K562 (cell line): Measurements from ENCODE around the gene TIMM23. TPM values are rescaled to one million over a fixed set of nuclear protein-coding genes. Genes with fewer than 3 reads are reported as not detected.
A peak's percentile ranks its signal among the peaks of the same experiment; 100 is the strongest.

Experiments used
- ARNT ChIP-seq, 2 experiments: fragments of 450-650 bp; IDR thresholded peaks; 2 replicates each; pipeline ENCODE4 v1.6.1; 2016; ENCODE audit warnings: mild to moderate bottlenecking in 1 of 2
- CBFA2T2 ChIP-seq: fragments of 450-650 bp; conservative IDR thresholded peaks from 2 replicates; pipeline ENCODE4 v1.6.1; 2017; ENCODE audit warnings: mild to moderate bottlenecking
- CBX8 ChIP-seq: fragments of 200-600 bp; sonication (generic); IDR thresholded peaks from 2 replicates; pipeline ENCODE4 v1.6.1; 2012; ENCODE audit warnings: borderline replicate concordance, mixed run types, low read depth, mild to moderate bottlenecking, moderate library complexity, mixed read lengths, low read length, control low read depth, inconsistent platforms; ENCODE audit not compliant: poor library complexity, severe bottlenecking; ENCODE audit errors: extremely low read depth
- CXXC5 ChIP-seq: fragments of 250-450 bp; sonication (Bioruptor Pico); IDR thresholded peaks from 2 replicates; pipeline ENCODE4 v1.8.0; 2022; ENCODE audit warnings: inconsistent platforms, mild to moderate bottlenecking, moderate library complexity
- JUNB ChIP-seq: fragments of 450-650 bp; formaldehyde crosslinking; conservative IDR thresholded peaks from 2 replicates; pipeline ENCODE4 v1.4.0; 2020; ENCODE audit warnings: mild to moderate bottlenecking
- NR3C1 ChIP-seq: sonication (generic); formaldehyde crosslinking; IDR thresholded peaks from 2 replicates; pipeline ENCODE4 v1.8.1; 2022; ENCODE audit warnings: missing genetic modification reagents
- RAD21 ChIP-seq, 2 experiments: fragments of 250-450 bp in 1 of 2; fragments of 450-650 bp in 1 of 2; sonication (Bioruptor Pico) in 1 of 2; formaldehyde crosslinking in 1 of 2; IDR thresholded peaks in 1 of 2; conservative IDR thresholded peaks in 1 of 2; 2 replicates each; pipeline versions ENCODE4 v1.4.0 to v1.8.0; 2020 to 2022; ENCODE audit warnings: mild to moderate bottlenecking in 2 of 2, moderate library complexity in 1 of 2
- RAD51 ChIP-seq: fragments of 450-650 bp; IDR thresholded peaks from 2 replicates; pipeline ENCODE4 v1.7.1; 2016; ENCODE audit warnings: low read depth, mild to moderate bottlenecking, borderline replicate concordance
- RBM15 ChIP-seq: fragments of 200-400 bp; formaldehyde crosslinking; IDR thresholded peaks from 2 replicates; pipeline ENCODE4 v1.6.1; 2018; ENCODE audit warnings: mild to moderate bottlenecking, low read length, moderate library complexity; ENCODE audit not compliant: insufficient read depth
- SAFB ChIP-seq: fragments of 200-400 bp; formaldehyde crosslinking; IDR thresholded peaks from 2 replicates; pipeline ENCODE4 v1.6.1; 2017; ENCODE audit warnings: low read depth, low read length, borderline replicate concordance
- SOX6 ChIP-seq: fragments of 450-650 bp; IDR thresholded peaks from 2 replicates; pipeline ENCODE4 v1.6.1; 2014; ENCODE audit warnings: mild to moderate bottlenecking
- SRSF3 ChIP-seq: fragments of 200-400 bp; formaldehyde crosslinking; IDR thresholded peaks from 2 replicates; pipeline ENCODE4 v1.6.1; 2016; ENCODE audit warnings: mild to moderate bottlenecking, low read length, moderate library complexity; ENCODE audit not compliant: insufficient read depth
- SUPT5H ChIP-seq: fragments of 450-650 bp; IDR thresholded peaks from 2 replicates; pipeline ENCODE4 v1.6.1; 2016
- TCF7L2 ChIP-seq: fragments of 150-350 bp; IDR thresholded peaks from 2 replicates; pipeline ENCODE4 v1.6.1; 2016; ENCODE audit warnings: low read depth, mild to moderate bottlenecking, low read length, moderate library complexity
- XRCC4 ChIP-seq: IDR thresholded peaks from one replicate; pipeline ENCODE4 v1.6.1; 2011; ENCODE audit not compliant: insufficient read depth, insufficient read length; ENCODE audit errors: extremely low read depth
- ZNF57 ChIP-seq: fragments of 450-650 bp; formaldehyde crosslinking; IDR thresholded peaks from 2 replicates; pipeline ENCODE4 v1.4.0; 2020; ENCODE audit warnings: mild to moderate bottlenecking, moderate library complexity
- ZNF586 ChIP-seq: fragments of 450-650 bp; formaldehyde crosslinking; conservative IDR thresholded peaks from 2 replicates; pipeline ENCODE4 v1.4.0; 2020; ENCODE audit warnings: mild to moderate bottlenecking, moderate library complexity
- ZNF785 ChIP-seq: fragments of 250-450 bp; sonication (Bioruptor Pico); IDR thresholded peaks from 2 replicates; pipeline ENCODE4 v1.4.0; 2020; ENCODE audit warnings: mild to moderate bottlenecking
- polyA plus RNA-seq, 8 experiments: library from polyadenylated mRNA; depleted of rRNA in 4 of 8; stranded (reverse) in 5 of 8; unstranded in 3 of 8; fragments of >200 nt; fragmentation: Nextera tagmentation in 2 of 8; fragmentation: Illumina TruSeq in 1 of 8; extraction: Ambion mirVana in 2 of 8; extraction: Trizol in 1 of 8; gene quantifications; 2 replicates each; pipeline versions ENCODE4 v1.2.1 to v1.2.3, GENCODE V29; 2011 to 2014; ENCODE audit warnings: inconsistent platforms in 1 of 8, missing spikeins in 1 of 8
- total RNA-seq, 7 experiments: library from RNA; depleted of rRNA in 6 of 7; stranded (reverse); fragments of >200 nt in 6 of 7; fragmentation: Illumina TruSeq in 2 of 7; extraction: Trizol in 2 of 7; gene quantifications; 2 replicates each; pipeline versions ENCODE4 v1.2.1 to v1.2.3, GENCODE V29; 2011 to 2021; ENCODE audit warnings: low replicate concordance in 1 of 7
- TF ChIP-seq, protein P1 (sequence below): fragments of 450-650 bp; IDR thresholded peaks from 2 replicates; pipeline ENCODE4 v1.6.1; 2017; ENCODE audit warnings: mild to moderate bottlenecking, moderate library complexity
- TF ChIP-seq, protein P2 (sequence below): sonication (generic); formaldehyde crosslinking; IDR thresholded peaks from 2 replicates; pipeline ENCODE4 v1.8.1; 2022; ENCODE audit warnings: missing genetic modification reagents
- TF ChIP-seq, protein P3 (sequence below): sonication (generic); formaldehyde crosslinking; IDR thresholded peaks from 2 replicates; pipeline ENCODE4 v1.8.1; 2023; ENCODE audit warnings: mild to moderate bottlenecking, missing genetic modification reagents

Gene TIMM23
- total and polyA plus RNA-seq, 9 of the 15 experiments (the other 6 are each of a cell fraction or from before 2014, with no cell fraction given): 148 to 280 (median 183) TPM

DNA sequence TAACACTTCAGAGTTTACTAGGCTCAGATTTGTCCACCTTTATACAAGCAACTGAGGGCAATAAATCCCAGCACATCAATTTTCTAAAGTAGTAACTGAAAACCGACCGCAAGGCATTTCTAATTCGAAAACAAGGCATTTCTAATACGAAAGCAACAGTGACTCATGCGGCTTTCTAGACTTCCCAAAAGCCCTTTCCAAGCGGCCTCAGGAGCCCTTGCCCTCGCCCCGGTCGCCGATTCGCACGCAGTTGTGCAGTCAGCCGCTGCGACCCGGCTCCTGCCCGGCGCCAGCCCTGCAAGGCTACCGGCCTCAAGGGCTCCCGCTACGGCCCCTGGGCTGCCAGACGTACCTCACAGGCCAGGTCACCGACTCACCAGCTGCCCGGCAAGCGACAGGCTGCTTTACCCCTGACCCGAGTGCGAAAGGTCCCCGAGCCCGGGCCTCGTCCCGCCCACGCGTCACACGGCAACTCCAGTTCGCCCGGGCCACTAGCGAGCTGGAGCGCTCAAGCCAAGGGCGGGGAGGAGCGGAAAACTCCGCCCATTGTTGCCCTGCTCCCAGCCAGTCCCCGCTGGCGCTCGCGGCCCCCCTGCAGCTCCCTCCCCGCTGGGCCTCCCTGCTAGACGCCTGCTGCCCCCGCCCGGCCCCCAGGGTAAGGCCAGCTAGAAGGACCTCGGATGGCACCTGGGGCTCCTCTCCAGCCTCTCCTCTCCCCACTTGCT is 50.9 kb downstream of the TIMM23 start (continued):
- TF ChIP-seq, protein P1, sequence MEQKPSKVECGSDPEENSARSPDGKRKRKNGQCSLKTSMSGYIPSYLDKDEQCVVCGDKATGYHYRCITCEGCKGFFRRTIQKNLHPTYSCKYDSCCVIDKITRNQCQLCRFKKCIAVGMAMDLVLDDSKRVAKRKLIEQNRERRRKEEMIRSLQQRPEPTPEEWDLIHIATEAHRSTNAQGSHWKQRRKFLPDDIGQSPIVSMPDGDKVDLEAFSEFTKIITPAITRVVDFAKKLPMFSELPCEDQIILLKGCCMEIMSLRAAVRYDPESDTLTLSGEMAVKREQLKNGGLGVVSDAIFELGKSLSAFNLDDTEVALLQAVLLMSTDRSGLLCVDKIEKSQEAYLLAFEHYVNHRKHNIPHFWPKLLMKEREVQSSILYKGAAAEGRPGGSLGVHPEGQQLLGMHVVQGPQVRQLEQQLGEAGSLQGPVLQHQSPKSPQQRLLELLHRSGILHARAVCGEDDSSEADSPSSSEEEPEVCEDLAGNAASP: no peak
- TF ChIP-seq, protein P2, sequence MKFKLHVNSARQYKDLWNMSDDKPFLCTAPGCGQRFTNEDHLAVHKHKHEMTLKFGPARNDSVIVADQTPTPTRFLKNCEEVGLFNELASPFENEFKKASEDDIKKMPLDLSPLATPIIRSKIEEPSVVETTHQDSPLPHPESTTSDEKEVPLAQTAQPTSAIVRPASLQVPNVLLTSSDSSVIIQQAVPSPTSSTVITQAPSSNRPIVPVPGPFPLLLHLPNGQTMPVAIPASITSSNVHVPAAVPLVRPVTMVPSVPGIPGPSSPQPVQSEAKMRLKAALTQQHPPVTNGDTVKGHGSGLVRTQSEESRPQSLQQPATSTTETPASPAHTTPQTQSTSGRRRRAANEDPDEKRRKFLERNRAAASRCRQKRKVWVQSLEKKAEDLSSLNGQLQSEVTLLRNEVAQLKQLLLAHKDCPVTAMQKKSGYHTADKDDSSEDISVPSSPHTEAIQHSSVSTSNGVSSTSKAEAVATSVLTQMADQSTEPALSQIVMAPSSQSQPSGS: no peak
- TF ChIP-seq, protein P3, sequence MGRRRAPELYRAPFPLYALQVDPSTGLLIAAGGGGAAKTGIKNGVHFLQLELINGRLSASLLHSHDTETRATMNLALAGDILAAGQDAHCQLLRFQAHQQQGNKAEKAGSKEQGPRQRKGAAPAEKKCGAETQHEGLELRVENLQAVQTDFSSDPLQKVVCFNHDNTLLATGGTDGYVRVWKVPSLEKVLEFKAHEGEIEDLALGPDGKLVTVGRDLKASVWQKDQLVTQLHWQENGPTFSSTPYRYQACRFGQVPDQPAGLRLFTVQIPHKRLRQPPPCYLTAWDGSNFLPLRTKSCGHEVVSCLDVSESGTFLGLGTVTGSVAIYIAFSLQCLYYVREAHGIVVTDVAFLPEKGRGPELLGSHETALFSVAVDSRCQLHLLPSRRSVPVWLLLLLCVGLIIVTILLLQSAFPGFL (CRISPR knock-in tag): peak; percentile 45; the same call in 1 of the 2 replicates
- no peak for TF ChIP-seq XRCC4
- TF ChIP-seq NR3C1 (CRISPR knock-in tag): 0 out of 2 replicates have a peak, but pooled peaks have one; percentile 42
- peak; percentile 89 for TF ChIP-seq CXXC5 (CRISPR knock-in tag)
- no peak for TF ChIP-seq ZNF57 (CRISPR knock-in tag)
- no peak for TF ChIP-seq ZNF586 (CRISPR knock-in tag)
- no peak for TF ChIP-seq ZNF785 (CRISPR knock-in tag)
- no peak for TF ChIP-seq SAFB
- 0 out of 2 replicates have a peak, but pooled peaks have one; percentile 7 for TF ChIP-seq RAD51
- TF ChIP-seq RAD21 (CRISPR knock-in tag; conservative IDR thresholded peaks at IDR 0.05 in 1 of 2, IDR thresholded peaks at IDR 0.05 in 1 of 2): peak; percentile 77 to 86
- no peak for TF ChIP-seq ARNT (IDR thresholded peaks at IDR 0.05)
- peak; percentile 63 for TF ChIP-seq SOX6
- no peak for TF ChIP-seq SRSF3
- peak; percentile 74 for TF ChIP-seq SUPT5H
- no peak for TF ChIP-seq RBM15
- no peak for TF ChIP-seq CBFA2T2
- TF ChIP-seq CBX8: no peak
- TF ChIP-seq JUNB: no peak
- TF ChIP-seq TCF7L2: no peak
